SK-N-SH (cell line): ENCODE data around the gene KCNV2.

Experiments
- CTCF ChIP-seq: fragments of 200-600 bp; sonication (generic); IDR thresholded peaks from 2 replicates; pipeline ENCODE4 v1.6.1; 2017; ENCODE audit warnings: antibody characterized with exemption, mild to moderate bottlenecking, moderate library complexity
- EZH2phosphoT487 ChIP-seq: fragments of 200-600 bp; sonication (generic); IDR thresholded peaks from 2 replicates; pipeline ENCODE4 v1.6.1; 2017; ENCODE audit warnings: low read depth, mixed run types, mild to moderate bottlenecking, antibody characterized with exemption, moderate library complexity, borderline replicate concordance
- NFIC ChIP-seq: IDR thresholded peaks from 2 replicates; pipeline ENCODE4 v1.4.0; 2012; ENCODE audit warnings: borderline replicate concordance
- POLR2AphosphoS5 ChIP-seq: IDR thresholded peaks from 2 replicates; pipeline ENCODE4 v1.6.1; 2012; ENCODE audit warnings: low read depth, low read length
- ZBTB33 ChIP-seq: IDR thresholded peaks from 2 replicates; pipeline ENCODE4 v1.4.0; 2012; ENCODE audit warnings: low read depth, borderline replicate concordance

GRCh38 chr9:2686911-2687310 lies 30.4 kb upstream of the KCNV2 start:
- TF ChIP-seq NFIC (no peak), CTCF (no peak), POLR2AphosphoS5 (no peak), ZBTB33 (no peak), EZH2phosphoT487 (no peak)
